IMR-90 (cell line): ENCODE data around the gene EMX1. TPM values are rescaled to one million over a fixed set of nuclear protein-coding genes. Genes with fewer than 3 reads are reported as not detected.

Experiments used
- ATAC-seq: fragments of 200-7000 bp; cut with Tn5 transposase; 2 replicates; pipeline ENCODE4 v1.9.1; 2020; ENCODE audit warnings: low read depth, mild to moderate bottlenecking, moderate library complexity
- BruUV-seq: library from RNA; stranded (reverse); fragments of 400-500 nt; replicated peaks from 2 replicates; lab custom pipeline; 2021; lab: Mats Ljungman, UMichigan
- CTCF ChIA-PET: fragments of 300-600 bp; formaldehyde crosslinking; extraction: SDS; loops from one replicate; lab custom pipeline; 2021; ENCODE audit warnings: antibody characterized with exemption; lab: Yijun Ruan, JAX
- POLR2A ChIA-PET: fragments of 300-600 bp; sonication (Branson Sonifier 250); formaldehyde crosslinking; loops from one replicate; lab custom pipeline; 2022; ENCODE audit warnings: antibody characterized with exemption; ENCODE audit not compliant: unreplicated experiment; lab: Charles Lee
- DNase-seq: peaks from one replicate; pipeline ENCODE4 v3.0.0; 2013
- H2AFZ ChIP-seq: replicated peaks from 2 replicates; pipeline ENCODE3; 2013; ENCODE audit warnings: low read length, mild to moderate bottlenecking; ENCODE audit not compliant: poor library complexity
- H2AK5ac ChIP-seq: 2 replicates; pipeline ENCODE4 v1.6.1; 2013; ENCODE audit warnings: low read depth, low read length, inconsistent platforms
- H2AK9ac ChIP-seq: replicated peaks from 2 replicates; pipeline ENCODE3; 2013; ENCODE audit warnings: mild to moderate bottlenecking, low read depth, low read length, moderate library complexity; ENCODE audit not compliant: poor library complexity
- H2BK120ac ChIP-seq: 2 replicates; pipeline ENCODE4 v1.6.1; 2013; ENCODE audit warnings: low read depth, low read length, inconsistent platforms
- H2BK15ac ChIP-seq: 3 replicates; pipeline ENCODE4 v1.6.1; 2013; ENCODE audit warnings: low read depth, low read length, inconsistent platforms
- H2BK20ac ChIP-seq: 2 replicates; pipeline ENCODE4 v1.6.1; 2013; ENCODE audit warnings: low read depth, mild to moderate bottlenecking, inconsistent platforms, low read length, moderate library complexity
- H2BK5ac ChIP-seq: 2 replicates; pipeline ENCODE4 v1.6.1; 2013; ENCODE audit warnings: mild to moderate bottlenecking, low read depth, low read length, inconsistent platforms; ENCODE audit not compliant: poor library complexity, severe bottlenecking
- H3K14ac ChIP-seq: replicated peaks from 2 replicates; pipeline ENCODE4 v1.6.1; 2013; ENCODE audit warnings: low read depth, low read length, inconsistent platforms
- H3K18ac ChIP-seq: 2 replicates; pipeline ENCODE4 v1.6.1; 2013; ENCODE audit warnings: low read depth, low read length, control low read depth
- H3K23ac ChIP-seq: 2 replicates; pipeline ENCODE4 v1.6.1; 2013; ENCODE audit warnings: low read depth, low read length, inconsistent platforms
- H3K27ac ChIP-seq: 2 replicates; pipeline ENCODE4 v1.5.1; 2013; ENCODE audit warnings: mild to moderate bottlenecking, control low read depth, low read length; ENCODE audit not compliant: insufficient read depth
- H3K27me3 ChIP-seq: 2 replicates; pipeline ENCODE4 v1.6.1; 2013; ENCODE audit warnings: low read length; ENCODE audit not compliant: control insufficient read depth, insufficient read depth
- H3K36me3 ChIP-seq: 2 replicates; pipeline ENCODE4 v1.6.1; 2013; ENCODE audit warnings: low read length, mixed read lengths; ENCODE audit not compliant: control insufficient read depth, insufficient read depth
- H3K4ac ChIP-seq: 2 replicates; pipeline ENCODE4 v1.6.1; 2013; ENCODE audit warnings: low read depth, low read length, inconsistent platforms
- H3K4me1 ChIP-seq: 2 replicates; pipeline ENCODE4 v1.6.1; 2013; ENCODE audit warnings: low read length, mixed read lengths; ENCODE audit not compliant: control insufficient read depth, insufficient read depth
- H3K4me2 ChIP-seq: 2 replicates; pipeline ENCODE4 v1.6.1; 2013; ENCODE audit warnings: low read depth, mild to moderate bottlenecking, control low read depth, low read length, moderate library complexity
- H3K4me3 ChIP-seq: 2 replicates; pipeline ENCODE4 v1.5.1; 2013; ENCODE audit warnings: low read depth, mild to moderate bottlenecking, control low read depth, low read length, moderate library complexity; ENCODE audit not compliant: insufficient read depth
- H3K56ac ChIP-seq: 2 replicates; pipeline ENCODE4 v1.6.1; 2013; ENCODE audit warnings: low read length, inconsistent platforms; ENCODE audit not compliant: insufficient read depth; ENCODE audit errors: extremely low read depth
- H3K79me1 ChIP-seq, 2 experiments: 2 replicates each; pipeline ENCODE4 v1.6.1; 2013; ENCODE audit warnings: low read length in 2 of 2, inconsistent platforms in 1 of 2, low read depth in 1 of 2
- H3K9ac ChIP-seq: 2 replicates; pipeline ENCODE4 v1.6.1; 2013; ENCODE audit warnings: low read depth, low read length, control low read depth
- H3K9me1 ChIP-seq: 2 replicates; pipeline ENCODE4 v1.6.1; 2013; ENCODE audit warnings: low read length, inconsistent platforms; ENCODE audit not compliant: insufficient read depth
- H3K9me3 ChIP-seq: 2 replicates; pipeline ENCODE4 v1.6.1; 2013; ENCODE audit warnings: low read length; ENCODE audit not compliant: control insufficient read depth, insufficient read depth
- H4K20me1 ChIP-seq: 2 replicates; pipeline ENCODE4 v1.6.1; 2013; ENCODE audit warnings: low read length, inconsistent platforms; ENCODE audit not compliant: insufficient read depth
- H4K5ac ChIP-seq: 2 replicates; pipeline ENCODE4 v1.6.1; 2013; ENCODE audit warnings: mild to moderate bottlenecking, low read depth, low read length, control low read depth
- H4K8ac ChIP-seq, 2 experiments: 2 replicates each; pipeline ENCODE4 v1.6.1; 2013; ENCODE audit warnings: low read depth in 2 of 2, low read length in 2 of 2, control low read depth in 1 of 2, inconsistent platforms in 1 of 2
- H4K91ac ChIP-seq: 2 replicates; pipeline ENCODE4 v1.6.1; 2013; ENCODE audit warnings: low read depth, low read length, inconsistent platforms; ENCODE audit not compliant: insufficient read depth
- CEBPB ChIP-seq: IDR thresholded peaks from 2 replicates; pipeline ENCODE4 v1.6.1; 2012; ENCODE audit warnings: low read depth, low read length, improper control_type of control experiment
- MXI1 ChIP-seq: IDR thresholded peaks from 2 replicates; pipeline ENCODE4 v1.6.1; 2012; ENCODE audit warnings: low read depth, mild to moderate bottlenecking, low read length, moderate library complexity, borderline replicate concordance
- NFE2L2 ChIP-seq: fragments of 150-350 bp; IDR thresholded peaks from 2 replicates; pipeline ENCODE4 v1.6.1; 2016; ENCODE audit warnings: low read depth, mild to moderate bottlenecking, low read length
- WGBS, 2 experiments: methylation state at CpG; one replicate each; pipeline versions ENCODE4 v1.1.5 to v1.1.7; 2013; ENCODE audit warnings: missing lambda C conversion rate in 2 of 2; ENCODE audit not compliant: insufficient read length in 1 of 2; ENCODE audit errors: extremely low coverage in 2 of 2; 5-methylcytosine and 5-hydroxymethylcytosine counted together
- dilution Hi-C: fragments of 300-500 bp; cut with HindIII; formaldehyde crosslinking; loops from one replicate; pipeline ENCODE4 v1.14.3; 2018; ENCODE audit warnings: low sequenced_read_pairs; ENCODE audit not compliant: unreplicated experiment
- in situ Hi-C: fragments of 300-500 bp; cut with MboI; formaldehyde crosslinking; loops from 3 replicates; pipeline ENCODE4 v1.14.3; 2019; ENCODE audit warnings: low sequenced_read_pairs, inconsistent platforms, mixed read lengths
- intact Hi-C: fragments of 100-400 bp; cut with micrococcal nuclease; formaldehyde crosslinking; loops from 2 replicates; pipeline ENCODE4 v1.10.0; 2022
- polyA plus RNA-seq, 3 experiments: library from polyadenylated mRNA; depleted of rRNA; stranded (reverse); fragments of >200 nt; gene quantifications; 2 replicates each; pipeline ENCODE4 v1.2.3, GENCODE V29; 2012; ENCODE audit warnings: low replicate concordance in 1 of 3
- total RNA-seq: library from RNA; depleted of rRNA; stranded (reverse); fragments of >200 nt; gene quantifications from 2 replicates; pipeline ENCODE4 v1.2.3, GENCODE V29; 2012
- TF ChIP-seq, protein P1 (sequence below): conservative IDR thresholded peaks from 2 replicates; pipeline ENCODE4 v1.5.1; 2012; ENCODE audit warnings: mild to moderate bottlenecking, low read depth, low read length, improper control_type of control experiment

The EMX1 gene
- total and polyA plus RNA-seq, 2 of the 4 experiments (the other 2 are of a cell fraction): not detected

DNA sequence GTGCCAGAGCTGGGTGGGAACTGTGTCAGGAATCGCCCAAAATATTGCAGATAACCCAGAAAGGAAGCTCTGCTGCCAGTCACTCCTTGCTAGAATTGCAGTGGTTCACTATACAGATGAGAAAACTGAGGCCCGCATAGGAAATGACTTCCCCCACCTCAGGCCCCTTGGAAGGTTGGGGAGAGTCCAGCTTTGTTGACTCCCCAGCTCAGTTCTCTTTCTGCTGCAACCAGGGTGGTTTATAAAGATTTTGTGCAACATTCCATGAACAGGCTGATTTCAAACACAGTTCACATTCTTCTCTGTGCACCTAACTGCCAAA is 18.8 kb upstream of the EMX1 start:
- in situ Hi-C loops: loop anchor here (25.0 kb wide), 1 partner anchor 1361 kb away; no protein-coding TSS in a partner anchor
- dilution Hi-C loops: no loop called here
- H3K27me3 ChIP-seq: peaks cover 70% of the 10 kb centered on the region
- H3K9me3 ChIP-seq: no peaks in the 10 kb centered on the region; the same call in 1 of the 2 replicates
- CTCF ChIA-PET: interaction anchor here (0.9 to 1.5 kb wide), 2 partner anchors 11 to 75 kb away, joined by 3 read pairs; partner anchors contain the start of gene SPR
- intact Hi-C loops: no loop called here
- H2BK15ac ChIP-seq: no peak overlapping the region
- no peak overlapping the region for H2AFZ ChIP-seq
- H2AK9ac ChIP-seq: no peak overlapping the region
- H3K18ac ChIP-seq: no peak overlapping the region
- no peak overlapping the region for H4K91ac ChIP-seq
- no peaks in the 10 kb centered on the region for H3K9me1 ChIP-seq
- no peak for DNase-seq
- H3K9ac ChIP-seq: no peak overlapping the region
- no peaks in the 10 kb centered on the region for H4K20me1 ChIP-seq
- no peak for TF ChIP-seq MXI1
- TF ChIP-seq CEBPB: no peak
- no peak for TF ChIP-seq NFE2L2
- TF ChIP-seq, protein P1, sequence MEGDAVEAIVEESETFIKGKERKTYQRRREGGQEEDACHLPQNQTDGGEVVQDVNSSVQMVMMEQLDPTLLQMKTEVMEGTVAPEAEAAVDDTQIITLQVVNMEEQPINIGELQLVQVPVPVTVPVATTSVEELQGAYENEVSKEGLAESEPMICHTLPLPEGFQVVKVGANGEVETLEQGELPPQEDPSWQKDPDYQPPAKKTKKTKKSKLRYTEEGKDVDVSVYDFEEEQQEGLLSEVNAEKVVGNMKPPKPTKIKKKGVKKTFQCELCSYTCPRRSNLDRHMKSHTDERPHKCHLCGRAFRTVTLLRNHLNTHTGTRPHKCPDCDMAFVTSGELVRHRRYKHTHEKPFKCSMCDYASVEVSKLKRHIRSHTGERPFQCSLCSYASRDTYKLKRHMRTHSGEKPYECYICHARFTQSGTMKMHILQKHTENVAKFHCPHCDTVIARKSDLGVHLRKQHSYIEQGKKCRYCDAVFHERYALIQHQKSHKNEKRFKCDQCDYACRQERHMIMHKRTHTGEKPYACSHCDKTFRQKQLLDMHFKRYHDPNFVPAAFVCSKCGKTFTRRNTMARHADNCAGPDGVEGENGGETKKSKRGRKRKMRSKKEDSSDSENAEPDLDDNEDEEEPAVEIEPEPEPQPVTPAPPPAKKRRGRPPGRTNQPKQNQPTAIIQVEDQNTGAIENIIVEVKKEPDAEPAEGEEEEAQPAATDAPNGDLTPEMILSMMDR: no peak
- no peak overlapping the region for H4K5ac ChIP-seq
- no peak overlapping the region for H3K27ac ChIP-seq
- no TSS peak for BruUV-seq
- H4K8ac ChIP-seq: no peak overlapping the region
- no peak overlapping the region for H3K56ac ChIP-seq
- no peak overlapping the region for H3K14ac ChIP-seq
- no peak overlapping the region for H2BK5ac ChIP-seq
- ATAC-seq: no peak
- H3K4ac ChIP-seq: no peak overlapping the region
- H3K79me1 ChIP-seq: no peaks in the 10 kb centered on the region
- no peak overlapping the region for H3K4me2 ChIP-seq
- POLR2A ChIA-PET: no interaction called here
- H3K23ac ChIP-seq: no peak overlapping the region
- WGBS, 2 experiments: no CpG with 5 or more reads among the region's 2 CpGs
- H3K36me3 ChIP-seq: no peaks in the 10 kb centered on the region
- no peak overlapping the region for H2BK120ac ChIP-seq
- no peak overlapping the region for H2BK20ac ChIP-seq
- H2AK5ac ChIP-seq: no peak overlapping the region
- no peak overlapping the region for H3K4me3 ChIP-seq
- H3K4me1 ChIP-seq: peaks cover 3% of the 10 kb centered on the region; the same call in 1 of the 2 replicates
